ENCODE results near the gene FNDC8.
"Not testable (repeated sequence)": the region's sequence is repeated elsewhere in the genome, so short reads cannot be mapped to it uniquely, and the experiment has no call there.

Gene FNDC8

DNA sequence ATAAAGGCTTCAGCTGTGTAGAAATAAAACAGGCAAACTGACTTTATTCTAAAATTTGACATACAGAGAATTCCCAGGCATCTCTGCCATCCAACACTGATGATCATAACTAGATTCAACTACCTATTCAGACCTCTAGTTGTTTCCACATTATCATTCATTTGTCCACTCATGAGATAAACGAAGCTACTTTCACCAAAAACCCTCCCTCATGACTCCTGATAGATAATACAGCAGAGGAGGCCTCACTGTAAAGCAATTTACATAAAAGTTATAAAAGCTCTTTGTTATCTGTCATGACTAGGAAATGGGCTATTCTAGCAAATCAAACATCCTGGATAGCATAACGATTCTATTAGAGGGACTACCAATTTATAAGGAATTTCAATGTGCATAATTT lies 38.3 kb upstream of the FNDC8 start:
- Histone ChIP-seq H3K4me1 (ENCODE audit: control insufficient read depth, insufficient read depth, low read length, poor library complexity, severe bottlenecking) (peaks cover 42% of the 10 kb centered on the region), H3K27ac (ENCODE audit: insufficient read depth, low read length, poor library complexity, severe bottlenecking) (peak overlapping the region; percentile 46), H3K4me3 (ENCODE audit: insufficient read depth, low read depth, low read length, poor library complexity, severe bottlenecking) (no peak overlapping the region)

DNA sequence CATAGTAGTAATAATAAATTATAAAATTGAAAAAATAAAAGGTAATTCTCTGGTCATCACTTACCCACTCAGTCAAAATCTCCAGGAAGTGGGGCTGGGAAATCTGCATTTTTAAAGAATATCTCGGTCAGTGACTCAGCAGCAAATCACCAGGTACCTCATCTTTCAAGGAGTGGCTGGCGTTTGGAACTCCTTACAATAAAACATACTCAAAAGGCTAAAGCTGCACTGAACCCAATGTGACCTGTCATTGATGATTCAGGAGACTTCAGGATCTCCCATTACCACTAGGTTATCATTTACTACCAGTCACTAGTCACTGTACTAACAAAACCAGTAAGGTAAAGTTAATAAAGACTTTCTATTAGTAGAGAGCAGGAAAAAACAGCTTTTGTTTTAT lies 36.4 kb upstream of the FNDC8 start:
- Histone ChIP-seq H3K27ac (ENCODE audit: insufficient read depth, low read length, poor library complexity, severe bottlenecking) (no peak overlapping the region), H3K4me1 (ENCODE audit: control insufficient read depth, insufficient read depth, low read length, poor library complexity, severe bottlenecking) (peaks cover 43% of the 10 kb centered on the region), H3K4me3 (ENCODE audit: insufficient read depth, low read depth, low read length, poor library complexity, severe bottlenecking) (no peak overlapping the region), H3K27me3 (replicated peaks; ENCODE audit: control insufficient read depth, insufficient read depth, low read length, poor library complexity, severe bottlenecking) (no peaks in the 10 kb centered on the region), H3K36me3 (ENCODE audit: control insufficient read depth, insufficient read depth, low read length) (no peaks in the 10 kb centered on the region), H3K9me3 (ENCODE audit: control insufficient read depth, low read length) (no peaks in the 10 kb centered on the region)
- no peak for DNase-seq

More for the DNA sequence above, 38.3 kb upstream of the FNDC8 start:
- no peak for DNase-seq
- H3K9me3 ChIP-seq (ENCODE audit: control insufficient read depth, low read length): no peaks in the 10 kb centered on the region
- no peaks in the 10 kb centered on the region for H3K36me3 ChIP-seq (ENCODE audit: control insufficient read depth, insufficient read depth, low read length)
- no peaks in the 10 kb centered on the region for H3K27me3 ChIP-seq (replicated peaks; ENCODE audit: control insufficient read depth, insufficient read depth, low read length, poor library complexity, severe bottlenecking)

DNA sequence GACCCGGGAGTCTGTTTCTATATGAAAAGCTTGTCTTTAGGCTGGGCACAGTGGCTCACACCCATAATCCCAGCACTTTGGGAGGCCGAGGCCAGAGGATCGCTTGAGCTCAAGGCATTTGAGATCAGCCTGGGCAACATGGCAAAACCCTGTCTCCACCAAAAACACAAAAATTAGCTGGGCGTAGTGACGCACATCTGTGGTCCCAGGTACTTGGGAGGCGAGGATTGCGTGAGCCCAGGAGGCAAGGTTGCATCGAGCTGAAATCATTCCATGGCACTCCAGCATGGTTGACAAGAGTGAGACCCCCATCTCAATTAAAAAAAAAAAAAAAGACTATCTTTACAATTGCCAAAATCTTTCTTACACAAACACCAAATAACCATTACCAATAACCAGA lies 35.3 kb upstream of the FNDC8 start:
- H3K27me3 ChIP-seq (replicated peaks; ENCODE audit: control insufficient read depth, insufficient read depth, low read length, poor library complexity, severe bottlenecking): no peaks in the 10 kb centered on the region
- no peaks in the 10 kb centered on the region for H3K9me3 ChIP-seq (ENCODE audit: control insufficient read depth, low read length)
- H3K4me1 ChIP-seq (ENCODE audit: control insufficient read depth, insufficient read depth, low read length, poor library complexity, severe bottlenecking): peaks cover 40% of the 10 kb centered on the region
- no peaks in the 10 kb centered on the region for H3K36me3 ChIP-seq (ENCODE audit: control insufficient read depth, insufficient read depth, low read length)
- DNase-seq: no peak
- H3K27ac ChIP-seq (ENCODE audit: insufficient read depth, low read length, poor library complexity, severe bottlenecking): no peak overlapping the region
- H3K4me3 ChIP-seq (ENCODE audit: insufficient read depth, low read depth, low read length, poor library complexity, severe bottlenecking): no peak overlapping the region

DNA sequence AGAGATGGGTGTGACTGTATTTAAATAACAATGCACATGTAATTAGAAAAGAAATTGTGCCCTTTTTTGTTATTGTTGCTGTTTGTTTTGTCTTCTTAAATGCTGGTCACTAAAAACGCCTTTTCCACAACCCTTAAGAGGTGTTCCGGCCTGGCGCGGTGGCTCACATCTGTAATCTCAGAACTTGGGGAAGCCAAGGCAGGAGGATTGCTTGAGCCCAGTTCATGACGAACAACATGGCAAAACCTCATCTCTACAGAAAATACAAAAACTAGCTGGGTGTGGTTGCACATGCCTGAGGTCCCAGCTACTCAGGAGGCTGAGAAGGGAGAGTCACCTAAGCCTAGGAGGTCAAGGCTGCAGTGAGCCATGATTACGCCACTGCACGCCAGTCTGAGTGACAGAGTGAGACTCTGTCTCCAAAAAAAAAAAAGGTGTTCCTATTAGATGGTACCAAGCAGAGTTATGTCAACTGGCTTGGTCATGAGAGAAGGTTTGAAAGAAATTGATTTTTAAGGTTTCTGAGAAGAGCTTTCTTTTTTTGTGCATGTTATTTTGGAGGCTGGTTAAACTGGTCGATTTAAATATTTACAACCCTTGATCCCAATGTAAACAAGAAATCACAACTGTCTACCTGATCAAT lies 34.4 kb upstream of the FNDC8 start:
- Histone ChIP-seq H3K27ac (ENCODE audit: insufficient read depth, low read length, poor library complexity, severe bottlenecking) (peak overlapping the region; percentile 97), H3K9me3 (ENCODE audit: control insufficient read depth, low read length) (no peaks in the 10 kb centered on the region), H3K36me3 (ENCODE audit: control insufficient read depth, insufficient read depth, low read length) (no peaks in the 10 kb centered on the region), H3K4me3 (ENCODE audit: insufficient read depth, low read depth, low read length, poor library complexity, severe bottlenecking) (peak overlapping the region; percentile 69), H3K4me1 (ENCODE audit: control insufficient read depth, insufficient read depth, low read length, poor library complexity, severe bottlenecking) (peaks cover 32% of the 10 kb centered on the region), H3K27me3 (replicated peaks; ENCODE audit: control insufficient read depth, insufficient read depth, low read length, poor library complexity, severe bottlenecking) (no peaks in the 10 kb centered on the region)
- no peak for DNase-seq

DNA sequence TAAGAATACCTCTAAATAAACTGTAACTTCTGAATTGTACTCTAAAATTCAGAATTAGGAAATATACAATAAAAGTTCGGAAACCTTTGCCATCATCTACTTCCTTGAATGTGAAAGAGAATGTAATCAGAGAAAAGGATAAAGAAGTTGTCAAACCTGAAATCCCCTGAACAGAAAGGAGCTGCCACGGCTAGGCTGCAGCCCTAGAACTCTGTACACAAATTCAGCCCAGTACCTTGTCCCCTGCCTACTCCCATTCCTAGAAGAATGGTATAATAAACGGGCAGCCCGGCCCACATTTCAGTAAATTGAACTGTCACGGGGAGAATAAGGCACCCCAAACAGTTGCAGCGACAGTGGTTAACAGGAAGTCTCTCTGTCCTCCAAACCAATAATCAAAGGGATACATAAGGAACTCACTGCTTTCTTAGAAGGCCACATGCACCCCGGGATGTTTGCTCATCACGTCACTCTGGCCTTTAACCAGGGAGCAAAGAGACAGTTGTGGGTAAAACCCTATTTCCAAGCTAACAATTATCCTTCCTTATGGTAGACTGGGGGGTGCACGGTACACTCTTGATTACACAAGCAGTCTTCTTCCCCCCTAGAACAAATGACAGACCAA lies 33.6 kb upstream of the FNDC8 start:
- no peaks in the 10 kb centered on the region for H3K36me3 ChIP-seq (ENCODE audit: control insufficient read depth, insufficient read depth, low read length)
- peak overlapping the region; percentile 97 for H3K27ac ChIP-seq (ENCODE audit: insufficient read depth, low read length, poor library complexity, severe bottlenecking)
- no peaks in the 10 kb centered on the region for H3K27me3 ChIP-seq (replicated peaks; ENCODE audit: control insufficient read depth, insufficient read depth, low read length, poor library complexity, severe bottlenecking)
- H3K9me3 ChIP-seq (ENCODE audit: control insufficient read depth, low read length): no peaks in the 10 kb centered on the region
- H3K4me3 ChIP-seq (ENCODE audit: insufficient read depth, low read depth, low read length, poor library complexity, severe bottlenecking): peak overlapping the region; percentile 69
- H3K4me1 ChIP-seq (ENCODE audit: control insufficient read depth, insufficient read depth, low read length, poor library complexity, severe bottlenecking): peaks cover 24% of the 10 kb centered on the region
- DNase-seq: peak in 2 of 3 donors; percentile 13 to 21

DNA sequence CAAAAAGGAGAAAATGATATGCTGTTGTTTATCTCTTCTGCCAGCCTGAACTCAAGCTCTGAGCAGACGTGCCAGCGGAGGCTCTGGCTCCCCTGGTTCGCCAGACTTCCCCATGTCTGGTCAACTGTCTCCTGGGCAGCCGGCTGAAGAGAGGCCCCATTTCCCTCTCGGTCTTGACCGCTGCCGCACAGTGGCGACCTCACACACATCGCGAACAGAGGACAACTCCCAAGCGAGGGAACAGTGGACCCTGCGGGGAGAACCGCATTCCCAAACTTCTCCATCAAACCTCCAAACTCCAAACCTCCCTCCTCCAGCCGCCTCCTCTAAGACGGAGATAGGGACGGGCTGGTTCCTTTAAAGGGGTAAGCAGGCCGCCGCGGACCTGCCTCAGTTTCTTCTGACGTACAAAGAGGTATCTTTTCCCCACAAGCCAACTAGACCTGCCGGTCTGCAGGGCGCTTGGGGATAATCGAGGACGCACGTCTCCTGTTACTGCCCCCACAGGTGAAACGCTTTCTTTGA lies 33.0 kb upstream of the FNDC8 start:
- Histone ChIP-seq H3K36me3 (ENCODE audit: control insufficient read depth, insufficient read depth, low read length) (no peaks in the 10 kb centered on the region), H3K4me3 (ENCODE audit: insufficient read depth, low read depth, low read length, poor library complexity, severe bottlenecking) (peak overlapping the region; percentile 69), H3K27ac (ENCODE audit: insufficient read depth, low read length, poor library complexity, severe bottlenecking) (peak overlapping the region; percentile 97), H3K9me3 (ENCODE audit: control insufficient read depth, low read length) (no peaks in the 10 kb centered on the region), H3K27me3 (replicated peaks; ENCODE audit: control insufficient read depth, insufficient read depth, low read length, poor library complexity, severe bottlenecking) (no peaks in the 10 kb centered on the region), H3K4me1 (ENCODE audit: control insufficient read depth, insufficient read depth, low read length, poor library complexity, severe bottlenecking) (peaks cover 19% of the 10 kb centered on the region)
- DNase-seq: no peak

DNA sequence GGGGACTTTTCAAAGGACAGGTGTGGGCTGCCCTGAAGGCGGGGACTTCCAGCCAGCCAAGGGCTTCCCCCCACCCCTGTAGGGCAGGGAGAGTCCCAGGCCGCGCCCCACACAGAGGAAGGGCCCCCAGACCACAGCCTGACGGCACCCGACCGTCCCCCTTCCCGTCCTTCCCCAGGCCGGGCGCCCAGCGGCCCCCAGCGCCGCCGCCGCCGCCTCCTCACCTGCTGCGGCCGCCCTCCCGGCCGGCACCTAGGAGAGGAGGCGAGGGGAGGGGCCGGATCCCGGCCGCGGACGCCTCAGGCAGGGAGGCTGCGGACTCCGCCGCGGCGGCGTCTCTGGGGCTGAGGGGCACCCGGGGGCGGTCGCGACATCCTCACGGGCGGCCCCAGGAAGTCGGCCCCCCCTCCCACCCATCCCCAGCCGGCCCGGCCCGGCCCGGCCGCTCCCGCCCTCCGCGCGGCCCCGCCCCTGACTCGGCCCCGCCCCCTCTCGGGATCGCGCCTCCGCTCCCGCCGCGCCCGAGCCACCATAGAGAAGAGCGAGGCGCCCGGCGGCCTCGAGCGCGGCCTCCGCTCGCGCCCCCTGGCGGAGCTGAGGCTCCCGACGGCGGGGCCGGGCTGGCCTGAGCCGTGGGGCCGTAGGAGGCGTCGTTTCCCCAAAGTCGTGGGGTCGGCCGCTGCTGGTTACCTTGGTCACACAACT lies 32.4 kb upstream of the FNDC8 start:
- DNase-seq: peak; percentile 82 to 88 (median 84)
- Histone ChIP-seq H3K4me1 (ENCODE audit: control insufficient read depth, insufficient read depth, low read length, poor library complexity, severe bottlenecking) (peaks cover 18% of the 10 kb centered on the region), H3K27me3 (replicated peaks; ENCODE audit: control insufficient read depth, insufficient read depth, low read length, poor library complexity, severe bottlenecking) (no peaks in the 10 kb centered on the region), H3K4me3 (ENCODE audit: insufficient read depth, low read depth, low read length, poor library complexity, severe bottlenecking) (peak overlapping the region; percentile 69), H3K9me3 (ENCODE audit: control insufficient read depth, low read length) (no peaks in the 10 kb centered on the region), H3K27ac (ENCODE audit: insufficient read depth, low read length, poor library complexity, severe bottlenecking) (peak overlapping the region; percentile 97), H3K36me3 (ENCODE audit: control insufficient read depth, insufficient read depth, low read length) (no peaks in the 10 kb centered on the region)

DNA sequence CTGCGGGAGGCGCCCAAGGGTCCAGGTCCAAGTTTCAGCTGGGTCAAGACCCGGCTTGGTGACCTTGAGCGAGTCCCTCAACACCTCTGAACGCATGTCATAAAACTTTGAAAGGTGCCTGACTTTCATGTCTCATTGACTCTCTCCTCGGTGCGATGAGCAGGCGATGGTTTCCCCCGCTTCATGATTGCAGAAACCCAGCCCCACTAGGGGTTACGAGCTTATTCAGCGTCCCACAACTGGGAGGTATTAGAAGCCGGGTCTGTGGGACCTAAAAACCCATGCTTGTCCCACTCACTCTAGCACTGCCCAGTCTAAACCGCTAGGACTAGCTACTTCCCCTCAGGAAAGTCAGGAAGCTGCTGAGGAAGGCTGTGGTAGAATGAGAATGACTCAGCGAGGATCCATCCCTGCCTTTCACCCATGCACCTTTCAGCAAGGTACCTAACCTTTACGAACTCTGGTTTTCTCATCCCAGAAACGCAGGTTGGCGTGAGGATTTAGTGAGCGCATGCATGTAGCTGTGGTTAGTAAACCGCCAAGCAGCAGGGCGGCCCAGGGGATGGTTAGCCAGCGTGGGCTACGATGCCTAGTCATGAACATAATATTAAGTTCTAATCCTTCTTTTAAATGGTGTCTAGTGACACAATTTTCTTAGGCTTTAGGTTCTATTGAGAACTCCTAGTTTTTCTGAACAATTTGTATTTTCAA lies 31.7 kb upstream of the FNDC8 start:
- H3K4me3 ChIP-seq (ENCODE audit: insufficient read depth, low read depth, low read length, poor library complexity, severe bottlenecking): peak overlapping the region; percentile 44

DNA sequence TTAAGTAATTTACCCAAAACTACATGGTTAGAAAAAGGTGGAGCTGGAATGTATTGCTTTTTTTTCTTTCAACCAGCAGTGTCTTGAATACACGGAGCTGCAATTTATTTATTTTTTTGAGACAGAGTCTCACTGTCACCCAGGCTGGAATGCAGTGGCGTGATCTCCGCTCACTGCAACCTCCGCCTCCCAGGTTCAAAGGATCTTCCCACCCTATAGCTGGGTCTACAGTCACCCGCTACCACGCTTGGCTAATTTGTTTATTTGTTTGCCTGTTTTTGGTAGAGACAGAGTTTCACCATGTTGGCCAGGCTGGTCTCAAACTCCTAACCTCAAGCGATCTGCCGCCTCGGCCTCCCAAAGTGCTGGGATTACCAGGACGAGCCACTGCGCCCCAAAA lies 30.7 kb upstream of the FNDC8 start:
- not testable (repeated sequence) for H3K27ac ChIP-seq (ENCODE audit: insufficient read depth, low read length, poor library complexity, severe bottlenecking)

More for the DNA sequence above, 31.7 kb upstream of the FNDC8 start:
- H3K27me3 ChIP-seq (replicated peaks; ENCODE audit: control insufficient read depth, insufficient read depth, low read length, poor library complexity, severe bottlenecking): no peaks in the 10 kb centered on the region
- H3K9me3 ChIP-seq (ENCODE audit: control insufficient read depth, low read length): no peaks in the 10 kb centered on the region
- peak overlapping the region; percentile 97 for H3K27ac ChIP-seq (ENCODE audit: insufficient read depth, low read length, poor library complexity, severe bottlenecking)
- peaks cover 18% of the 10 kb centered on the region for H3K4me1 ChIP-seq (ENCODE audit: control insufficient read depth, insufficient read depth, low read length, poor library complexity, severe bottlenecking)
- DNase-seq: peak in 2 of 3 donors; percentile 12 to 32
- H3K36me3 ChIP-seq (ENCODE audit: control insufficient read depth, insufficient read depth, low read length): no peaks in the 10 kb centered on the region

More for the DNA sequence above, 30.7 kb upstream of the FNDC8 start:
- not testable (repeated sequence) for H3K4me3 ChIP-seq (ENCODE audit: insufficient read depth, low read depth, low read length, poor library complexity, severe bottlenecking); DNase-seq; H3K27me3 ChIP-seq (replicated peaks; ENCODE audit: control insufficient read depth, insufficient read depth, low read length, poor library complexity, severe bottlenecking); H3K36me3 ChIP-seq (ENCODE audit: control insufficient read depth, insufficient read depth, low read length); H3K9me3 ChIP-seq (ENCODE audit: control insufficient read depth, low read length)
- H3K4me1 ChIP-seq (ENCODE audit: control insufficient read depth, insufficient read depth, low read length, poor library complexity, severe bottlenecking): peaks cover 18% of the 10 kb centered on the region
